CMK (cell line): ENCODE measurements around the gene SMAP1.

Experiments used
- DNase-seq: peaks from one replicate; pipeline ENCODE4 v3.0.0-alpha.2; 2010; ENCODE audit warnings: low read depth

SMAP1 gene

GRCh38 chr6:70842541-70842940 lies 174.9 kb downstream of the SMAP1 start:
- no peak for DNase-seq

- DNase-seq, result no peak
Measured at GRCh38 chr6:70843328-70843918, 175.7 kb downstream of the SMAP1 start.

GRCh38 chr6:70844301-70844700 lies 176.6 kb downstream of the SMAP1 start:
- DNase-seq, result no peak

- DNase-seq, result no peak
Measured at GRCh38 chr6:70846207-70846835, 178.6 kb downstream of the SMAP1 start.

- DNase-seq, result no peak
Measured at GRCh38 chr6:70847106-70848084, 179.7 kb downstream of the SMAP1 start.

- DNase-seq, result no peak
Measured at GRCh38 chr6:70849348-70850069, 181.8 kb downstream of the SMAP1 start.

GRCh38 chr6:70852667-70853246 lies 185.1 kb downstream of the SMAP1 start:
- no peak for DNase-seq

GRCh38 chr6:70857387-70858077 lies 189.8 kb downstream of the SMAP1 start:
- no peak for DNase-seq

- no peak for DNase-seq
Measured at GRCh38 chr6:70860045-70860444, 192.4 kb downstream of the SMAP1 start.

GRCh38 chr6:70860920-70861319 lies 193.2 kb downstream of the SMAP1 start:
- no peak for DNase-seq

GRCh38 chr6:70863343-70863742 lies 195.7 kb downstream of the SMAP1 start:
- DNase-seq, result no peak

GRCh38 chr6:70864401-70864800 lies 196.7 kb downstream of the SMAP1 start:
- DNase-seq, result no peak

- DNase-seq, result no peak
Measured at GRCh38 chr6:70872469-70872868, 204.8 kb downstream of the SMAP1 start.

- DNase-seq, result no peak
Measured at GRCh38 chr6:70874181-70874913, 206.7 kb downstream of the SMAP1 start.

- DNase-seq, result no peak
Measured at GRCh38 chr6:70879496-70879895, 211.8 kb downstream of the SMAP1 start.

GRCh38 chr6:70884074-70884983 lies 216.6 kb downstream of the SMAP1 start:
- no peak for DNase-seq

- no peak for DNase-seq
Measured at GRCh38 chr6:70886071-70886470, 218.4 kb downstream of the SMAP1 start.

GRCh38 chr6:70886661-70887060 lies 219.0 kb downstream of the SMAP1 start:
- DNase-seq, result no peak

- no peak for DNase-seq
Measured at GRCh38 chr6:70889270-70889669, 221.6 kb downstream of the SMAP1 start.
